IMR-90 (cell line): ENCODE results near the gene ANXA8. TPM values are rescaled to one million over a fixed set of nuclear protein-coding genes. Genes with fewer than 3 reads are reported as not detected.
"Not testable (repeated sequence)": the region's sequence is repeated elsewhere in the genome, so short reads cannot be mapped to it uniquely, and the experiment has no call there.

ENCODE experiments used
- ATAC-seq: fragments of 200-7000 bp; cut with Tn5 transposase; 2 replicates; pipeline ENCODE4 v1.9.1; 2020; ENCODE audit warnings: low read depth, mild to moderate bottlenecking, moderate library complexity
- Bru-seq: library from RNA; stranded (reverse); fragments of 400-500 nt; gene quantifications from one replicate; lab custom pipeline; 2021; lab: Mats Ljungman, UMichigan
- BruChase-seq, 2 experiments: library from RNA; stranded (reverse); fragments of 400-500 nt; gene quantifications; one replicate each; lab custom pipeline; 2021; lab: Mats Ljungman, UMichigan
- BruUV-seq: library from RNA; stranded (reverse); fragments of 400-500 nt; replicated peaks from 2 replicates; lab custom pipeline; 2021; lab: Mats Ljungman, UMichigan
- CTCF ChIA-PET: fragments of 300-600 bp; formaldehyde crosslinking; extraction: SDS; loops from one replicate; lab custom pipeline; 2021; ENCODE audit warnings: antibody characterized with exemption; lab: Yijun Ruan, JAX
- POLR2A ChIA-PET: fragments of 300-600 bp; sonication (Branson Sonifier 250); formaldehyde crosslinking; loops from one replicate; lab custom pipeline; 2022; ENCODE audit warnings: antibody characterized with exemption; ENCODE audit not compliant: unreplicated experiment; lab: Charles Lee
- DNase-seq: peaks from one replicate; pipeline ENCODE4 v3.0.0; 2013
- H2AFZ ChIP-seq: replicated peaks from 2 replicates; pipeline ENCODE3; 2013; ENCODE audit warnings: low read length, mild to moderate bottlenecking; ENCODE audit not compliant: poor library complexity
- H2AK5ac ChIP-seq: 2 replicates; pipeline ENCODE4 v1.6.1; 2013; ENCODE audit warnings: low read depth, low read length, inconsistent platforms
- H2AK9ac ChIP-seq: replicated peaks from 2 replicates; pipeline ENCODE3; 2013; ENCODE audit warnings: mild to moderate bottlenecking, low read depth, low read length, moderate library complexity; ENCODE audit not compliant: poor library complexity
- H2BK120ac ChIP-seq: 2 replicates; pipeline ENCODE4 v1.6.1; 2013; ENCODE audit warnings: low read depth, low read length, inconsistent platforms
- H2BK15ac ChIP-seq: 3 replicates; pipeline ENCODE4 v1.6.1; 2013; ENCODE audit warnings: low read depth, low read length, inconsistent platforms
- H2BK20ac ChIP-seq: 2 replicates; pipeline ENCODE4 v1.6.1; 2013; ENCODE audit warnings: low read depth, mild to moderate bottlenecking, inconsistent platforms, low read length, moderate library complexity
- H2BK5ac ChIP-seq: 2 replicates; pipeline ENCODE4 v1.6.1; 2013; ENCODE audit warnings: mild to moderate bottlenecking, low read depth, low read length, inconsistent platforms; ENCODE audit not compliant: poor library complexity, severe bottlenecking
- H3K14ac ChIP-seq: replicated peaks from 2 replicates; pipeline ENCODE4 v1.6.1; 2013; ENCODE audit warnings: low read depth, low read length, inconsistent platforms
- H3K18ac ChIP-seq: 2 replicates; pipeline ENCODE4 v1.6.1; 2013; ENCODE audit warnings: low read depth, low read length, control low read depth
- H3K23ac ChIP-seq: 2 replicates; pipeline ENCODE4 v1.6.1; 2013; ENCODE audit warnings: low read depth, low read length, inconsistent platforms
- H3K27ac ChIP-seq: 2 replicates; pipeline ENCODE4 v1.5.1; 2013; ENCODE audit warnings: mild to moderate bottlenecking, control low read depth, low read length; ENCODE audit not compliant: insufficient read depth
- H3K27me3 ChIP-seq: 2 replicates; pipeline ENCODE4 v1.6.1; 2013; ENCODE audit warnings: low read length; ENCODE audit not compliant: control insufficient read depth, insufficient read depth
- H3K36me3 ChIP-seq: 2 replicates; pipeline ENCODE4 v1.6.1; 2013; ENCODE audit warnings: low read length, mixed read lengths; ENCODE audit not compliant: control insufficient read depth, insufficient read depth
- H3K4ac ChIP-seq: 2 replicates; pipeline ENCODE4 v1.6.1; 2013; ENCODE audit warnings: low read depth, low read length, inconsistent platforms
- H3K4me1 ChIP-seq: 2 replicates; pipeline ENCODE4 v1.6.1; 2013; ENCODE audit warnings: low read length, mixed read lengths; ENCODE audit not compliant: control insufficient read depth, insufficient read depth
- H3K4me2 ChIP-seq: 2 replicates; pipeline ENCODE4 v1.6.1; 2013; ENCODE audit warnings: low read depth, mild to moderate bottlenecking, control low read depth, low read length, moderate library complexity
- H3K4me3 ChIP-seq: 2 replicates; pipeline ENCODE4 v1.5.1; 2013; ENCODE audit warnings: low read depth, mild to moderate bottlenecking, control low read depth, low read length, moderate library complexity; ENCODE audit not compliant: insufficient read depth
- H3K56ac ChIP-seq: 2 replicates; pipeline ENCODE4 v1.6.1; 2013; ENCODE audit warnings: low read length, inconsistent platforms; ENCODE audit not compliant: insufficient read depth; ENCODE audit errors: extremely low read depth
- H3K79me1 ChIP-seq, 2 experiments: 2 replicates each; pipeline ENCODE4 v1.6.1; 2013; ENCODE audit warnings: low read length in 2 of 2, inconsistent platforms in 1 of 2, low read depth in 1 of 2
- H3K9ac ChIP-seq: 2 replicates; pipeline ENCODE4 v1.6.1; 2013; ENCODE audit warnings: low read depth, low read length, control low read depth
- H3K9me1 ChIP-seq: 2 replicates; pipeline ENCODE4 v1.6.1; 2013; ENCODE audit warnings: low read length, inconsistent platforms; ENCODE audit not compliant: insufficient read depth
- H3K9me3 ChIP-seq: 2 replicates; pipeline ENCODE4 v1.6.1; 2013; ENCODE audit warnings: low read length; ENCODE audit not compliant: control insufficient read depth, insufficient read depth
- H4K20me1 ChIP-seq: 2 replicates; pipeline ENCODE4 v1.6.1; 2013; ENCODE audit warnings: low read length, inconsistent platforms; ENCODE audit not compliant: insufficient read depth
- H4K5ac ChIP-seq: 2 replicates; pipeline ENCODE4 v1.6.1; 2013; ENCODE audit warnings: mild to moderate bottlenecking, low read depth, low read length, control low read depth
- H4K8ac ChIP-seq, 2 experiments: 2 replicates each; pipeline ENCODE4 v1.6.1; 2013; ENCODE audit warnings: low read depth in 2 of 2, low read length in 2 of 2, control low read depth in 1 of 2, inconsistent platforms in 1 of 2
- H4K91ac ChIP-seq: 2 replicates; pipeline ENCODE4 v1.6.1; 2013; ENCODE audit warnings: low read depth, low read length, inconsistent platforms; ENCODE audit not compliant: insufficient read depth
- WGBS, 2 experiments: methylation state at CpG; one replicate each; pipeline versions ENCODE4 v1.1.5 to v1.1.7; 2013; ENCODE audit warnings: missing lambda C conversion rate in 2 of 2; ENCODE audit not compliant: insufficient read length in 1 of 2; ENCODE audit errors: extremely low coverage in 2 of 2; 5-methylcytosine and 5-hydroxymethylcytosine counted together
- dilution Hi-C: fragments of 300-500 bp; cut with HindIII; formaldehyde crosslinking; loops from one replicate; pipeline ENCODE4 v1.14.3; 2018; ENCODE audit warnings: low sequenced_read_pairs; ENCODE audit not compliant: unreplicated experiment
- in situ Hi-C: fragments of 300-500 bp; cut with MboI; formaldehyde crosslinking; loops from 3 replicates; pipeline ENCODE4 v1.14.3; 2019; ENCODE audit warnings: low sequenced_read_pairs, inconsistent platforms, mixed read lengths
- intact Hi-C: fragments of 100-400 bp; cut with micrococcal nuclease; formaldehyde crosslinking; loops from 2 replicates; pipeline ENCODE4 v1.10.0; 2022
- long read RNA-seq: library from polyadenylated mRNA; unstranded; transcript quantifications from one replicate; pipeline ENCODE4 v2.0.0, GENCODE V29; 2021; ENCODE audit not compliant: unreplicated experiment
- polyA plus RNA-seq, 3 experiments: library from polyadenylated mRNA; depleted of rRNA; stranded (reverse); fragments of >200 nt; gene quantifications; 2 replicates each; pipeline ENCODE4 v1.2.3, GENCODE V29; 2012; ENCODE audit warnings: low replicate concordance in 1 of 3
- total RNA-seq: library from RNA; depleted of rRNA; stranded (reverse); fragments of >200 nt; gene quantifications from 2 replicates; pipeline ENCODE4 v1.2.3, GENCODE V29; 2012; rRNA removed

The ANXA8 gene, protein sequence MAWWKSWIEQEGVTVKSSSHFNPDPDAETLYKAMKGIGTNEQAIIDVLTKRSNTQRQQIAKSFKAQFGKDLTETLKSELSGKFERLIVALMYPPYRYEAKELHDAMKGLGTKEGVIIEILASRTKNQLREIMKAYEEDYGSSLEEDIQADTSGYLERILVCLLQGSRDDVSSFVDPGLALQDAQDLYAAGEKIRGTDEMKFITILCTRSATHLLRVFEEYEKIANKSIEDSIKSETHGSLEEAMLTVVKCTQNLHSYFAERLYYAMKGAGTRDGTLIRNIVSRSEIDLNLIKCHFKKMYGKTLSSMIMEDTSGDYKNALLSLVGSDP
- total RNA-seq (0.83 and 0.90 TPM in 2 replicates), polyA plus RNA-seq (2012; rRNA removed) (1.1 and 1.3 TPM in 2 replicates), Bru-seq, nascent RNA (percentile 13 among the genes with signal in this experiment), BruChase-seq, experiment 1, labeled RNA remaining after a 6-hour chase (percentile 10 among the genes with signal in this experiment), BruChase-seq, experiment 2, labeled RNA remaining after a 2-hour chase (percentile 3 among the genes with signal in this experiment)
- 0.46 and 0.56 TPM in 2 replicates for polyA plus RNA-seq (2012; cell fraction: cytosol; rRNA removed)
- 2.2 and 4.2 TPM in 2 replicates for polyA plus RNA-seq (2012; cell fraction: nucleus; rRNA removed; ENCODE audit: low replicate concordance)
- long read RNA-seq, partial matches to known transcripts: 1 of 1 reads
- long read RNA-seq, other reads (novel, unspliced or antisense): 0 of 1 reads

DNA sequence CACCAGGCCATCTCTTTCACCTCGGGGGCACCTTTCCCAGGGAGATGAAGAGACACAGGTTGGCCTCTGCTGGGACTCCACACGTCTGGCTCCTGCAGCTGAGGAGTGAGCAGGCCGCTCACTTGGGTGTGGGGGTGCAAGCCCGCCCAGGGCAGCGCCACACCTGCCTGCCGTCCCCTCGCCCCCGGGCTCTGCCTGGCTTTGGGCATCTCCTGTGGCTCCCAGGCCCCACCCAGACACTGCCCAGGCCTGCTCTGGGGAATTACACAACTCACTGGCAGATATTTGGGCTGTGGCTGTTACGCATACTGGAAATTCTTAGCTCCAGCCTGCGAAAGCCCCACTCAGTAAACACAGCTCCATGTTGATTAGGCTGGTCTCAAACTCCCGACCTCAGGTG, at the start of gene ANXA8:
Gene ANXA8, minus strand, starts transcription at position 193 of the 400 bp plus-strand sequence. Its CDS starts 182 bp downstream, at position 11.
- in situ Hi-C loops, H3K27ac ChIP-seq, H3K56ac ChIP-seq, POLR2A ChIA-PET, H3K18ac ChIP-seq, H3K23ac ChIP-seq, H3K36me3 ChIP-seq, H3K9me3 ChIP-seq, CTCF ChIA-PET, H3K14ac ChIP-seq, H3K9me1 ChIP-seq, H2BK5ac ChIP-seq, H4K8ac ChIP-seq, H2BK15ac ChIP-seq, H4K20me1 ChIP-seq, dilution Hi-C loops, H3K27me3 ChIP-seq, H3K9ac ChIP-seq, intact Hi-C loops, H2AK9ac ChIP-seq, DNase-seq, H3K79me1 ChIP-seq, H4K5ac ChIP-seq, H4K91ac ChIP-seq, H2AFZ ChIP-seq, BruUV-seq, H3K4me1 ChIP-seq, H3K4me3 ChIP-seq, H3K4me2 ChIP-seq: not testable (repeated sequence)
- ATAC-seq: peak; percentile 13; the same call in 1 of the 2 replicates
- H3K4ac ChIP-seq: 0 out of 2 replicates have a peak within 1 kb of the TSS, but pooled peaks have one; percentile 35
- WGBS, 2 experiments: no CpG with 5 or more reads among the region's 11 CpGs
- 0 out of 2 replicates have a peak within 1 kb of the TSS, but pooled peaks have one; percentile 15 for H2BK120ac ChIP-seq
- 0 out of 2 replicates have a peak within 1 kb of the TSS, but pooled peaks have one; percentile 42 for H2BK20ac ChIP-seq
- H2AK5ac ChIP-seq: 0 out of 2 replicates have a peak within 1 kb of the TSS, but pooled peaks have one; percentile 59

DNA sequence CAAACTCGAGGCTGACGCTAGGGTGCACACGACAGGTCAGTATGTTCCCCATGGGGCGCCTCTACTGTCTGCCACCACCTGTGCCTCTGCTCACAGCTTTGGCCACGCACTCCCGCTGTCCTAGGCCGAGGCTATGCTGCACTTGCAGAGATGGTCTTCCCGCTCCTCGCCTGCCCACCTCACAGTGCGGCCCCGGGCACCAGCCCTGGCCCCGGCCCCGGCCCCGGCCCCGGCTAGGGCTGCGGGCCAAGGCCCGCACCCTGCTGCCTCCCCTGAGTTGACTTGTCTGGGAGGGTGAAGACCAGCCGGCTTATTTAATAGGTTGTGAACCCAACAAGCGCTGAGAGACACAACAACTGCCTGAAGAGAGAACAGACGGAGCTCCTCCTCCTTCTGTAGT, 39.6 kb upstream of the ANXA8 start, which contains the start of gene AGAP9:
Gene AGAP9, minus strand, starts transcription at position 164 of the 400 bp plus-strand sequence. Its CDS starts 112 bp downstream, at position 52.
- H4K5ac ChIP-seq, H2BK120ac ChIP-seq, POLR2A ChIA-PET, H2BK5ac ChIP-seq, H2AK5ac ChIP-seq, H2BK15ac ChIP-seq, H3K27me3 ChIP-seq, H2AFZ ChIP-seq, dilution Hi-C loops, H3K27ac ChIP-seq, H3K14ac ChIP-seq, H3K9me3 ChIP-seq, H4K8ac ChIP-seq, H3K4me1 ChIP-seq, H3K9ac ChIP-seq, H3K23ac ChIP-seq, BruUV-seq, H2BK20ac ChIP-seq, H2AK9ac ChIP-seq, intact Hi-C loops, H3K79me1 ChIP-seq, DNase-seq, H3K4me2 ChIP-seq, H3K4me3 ChIP-seq, H3K36me3 ChIP-seq, CTCF ChIA-PET, H3K56ac ChIP-seq, H4K20me1 ChIP-seq, H3K9me1 ChIP-seq, H4K91ac ChIP-seq, H3K4ac ChIP-seq, H3K18ac ChIP-seq, ATAC-seq, in situ Hi-C loops: not testable (repeated sequence)
- WGBS, 2 experiments: no CpG with 5 or more reads among the region's 20 CpGs
